AG08396 (cell line): Measurements from ENCODE around the gene EPM2AIP1.
A peak's percentile ranks its signal among the peaks of the same experiment; 100 is the strongest.
"Not testable (repeated sequence)": the region's sequence is repeated elsewhere in the genome, so short reads cannot be mapped to it uniquely, and the experiment has no call there.

ENCODE experiments used
- DNase-seq: peaks from one replicate; pipeline ENCODE4 v3.0.0; 2012; ENCODE audit warnings: low spot score, mixed read lengths

EPM2AIP1 gene

GRCh38 chr3:36993326-36994283 lies 674 bp upstream of the EPM2AIP1 start, which contains the start of gene MLH1:
TSS of gene MLH1 (plus strand) at chr3:36993518. CDS start at chr3:36993548, 30 bp downstream.
- DNase-seq = peak; percentile 93

- DNase-seq = peak; percentile 36
Measured at GRCh38 chr3:36991923-36992805, 767 bp downstream of the EPM2AIP1 start.

GRCh38 chr3:36991147-36991546 lies 1.8 kb downstream of the EPM2AIP1 start:
- no peak for DNase-seq

DNA sequence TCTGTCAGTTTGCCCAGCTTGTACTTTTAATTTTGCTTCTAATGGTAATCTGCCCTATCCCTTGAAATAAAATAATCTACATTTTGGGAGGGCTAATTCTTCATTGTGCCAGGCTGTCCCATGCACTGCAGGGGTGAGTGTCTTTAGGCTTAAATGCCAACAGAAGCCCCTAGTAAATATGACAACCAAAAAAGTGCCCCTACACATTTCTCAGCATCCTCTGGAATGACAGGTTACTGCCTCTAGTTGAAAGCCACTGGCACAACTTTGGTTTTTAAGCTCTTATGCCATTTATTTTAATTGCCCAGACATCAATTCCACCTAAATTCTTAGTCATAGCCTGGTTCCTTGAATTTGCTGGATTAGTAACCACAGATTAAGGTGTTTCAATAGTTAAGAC lies 3.4 kb downstream of the EPM2AIP1 start:
- DNase-seq = no peak

DNA sequence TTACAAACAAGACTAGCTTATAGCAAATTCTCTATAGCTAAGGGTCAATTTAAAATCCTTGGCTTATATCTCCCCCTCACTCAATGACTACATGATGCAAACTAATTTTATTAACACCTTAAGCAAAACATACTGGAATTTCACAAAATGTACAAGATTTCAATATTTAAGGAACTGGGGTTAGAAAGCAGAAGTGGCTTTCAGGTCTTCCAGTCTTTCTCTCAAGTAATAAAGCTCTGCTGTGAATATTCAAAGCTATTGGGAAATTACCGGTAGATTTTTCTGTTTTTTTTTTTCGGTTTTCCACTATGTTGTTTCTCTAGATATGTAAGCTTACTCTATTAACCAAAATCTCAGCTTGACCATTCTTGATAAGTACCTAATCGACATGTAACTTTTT lies 3.9 kb downstream of the EPM2AIP1 start:
- DNase-seq = no peak

DNA sequence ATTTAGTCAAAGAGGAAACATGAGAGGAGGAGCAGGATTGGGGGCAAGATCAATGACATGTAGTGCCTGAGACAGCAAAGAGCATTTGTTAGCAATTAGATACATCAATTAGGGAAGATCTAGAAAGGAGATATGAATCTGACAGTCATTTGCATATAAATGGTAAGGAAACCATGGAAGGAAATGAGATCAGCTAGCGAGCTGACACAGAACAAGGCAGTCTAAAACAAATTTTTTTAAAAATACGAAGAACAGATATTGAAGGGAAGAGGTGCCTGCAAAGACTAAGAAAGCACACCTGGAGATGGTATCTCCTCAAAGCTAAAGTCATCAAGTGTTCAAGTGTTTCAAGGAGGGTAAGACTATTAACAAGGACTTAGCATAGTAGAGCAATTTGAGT lies 4.6 kb downstream of the EPM2AIP1 start:
- DNase-seq = no peak

DNA sequence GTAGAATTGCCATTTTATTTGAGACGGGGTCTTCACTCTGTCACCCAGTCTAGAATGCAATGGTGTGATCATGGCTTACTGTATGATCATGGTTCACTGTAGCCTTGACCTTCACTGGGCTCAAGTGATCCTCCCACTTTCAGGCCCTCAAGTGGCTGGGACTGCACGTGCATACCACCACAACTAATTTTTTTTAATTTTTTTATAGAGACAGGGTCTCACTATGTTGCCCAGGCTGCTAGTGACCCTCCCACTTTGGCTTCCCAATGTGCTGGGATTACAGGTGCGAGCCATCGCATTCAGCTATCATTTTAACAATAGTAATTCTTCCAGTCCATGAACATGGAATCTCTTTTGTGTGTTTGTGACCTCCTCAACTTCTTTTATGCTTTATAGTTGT lies 11.9 kb downstream of the EPM2AIP1 start:
- DNase-seq = no peak

DNA sequence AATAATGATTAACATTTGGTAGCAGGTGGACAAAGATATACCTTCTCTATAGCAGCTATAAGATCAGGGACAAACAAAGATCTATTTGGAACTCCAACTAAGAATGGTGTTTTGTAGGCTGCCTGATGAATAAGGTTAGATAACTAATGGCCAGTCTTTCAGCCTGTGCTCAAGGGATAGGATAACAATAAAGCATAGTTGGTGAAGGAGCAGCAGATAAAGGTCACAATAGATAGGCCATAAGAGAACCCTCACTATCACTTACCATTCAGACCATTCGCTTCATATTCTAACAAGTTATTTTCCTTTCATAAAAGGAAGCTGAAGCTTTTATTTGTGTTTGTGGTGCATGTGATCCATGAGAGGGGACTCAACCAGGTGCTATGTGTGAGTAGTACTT lies 19.8 kb downstream of the EPM2AIP1 start:
- no peak for DNase-seq

GRCh38 chr3:36972163-36972562 lies 20.8 kb downstream of the EPM2AIP1 start:
- no peak for DNase-seq

- DNase-seq = peak; percentile 79
Measured at GRCh38 chr3:36969540-36970432, 23.1 kb downstream of the EPM2AIP1 start.

GRCh38 chr3:36969085-36969484 lies 23.8 kb downstream of the EPM2AIP1 start:
- DNase-seq = no peak

DNA sequence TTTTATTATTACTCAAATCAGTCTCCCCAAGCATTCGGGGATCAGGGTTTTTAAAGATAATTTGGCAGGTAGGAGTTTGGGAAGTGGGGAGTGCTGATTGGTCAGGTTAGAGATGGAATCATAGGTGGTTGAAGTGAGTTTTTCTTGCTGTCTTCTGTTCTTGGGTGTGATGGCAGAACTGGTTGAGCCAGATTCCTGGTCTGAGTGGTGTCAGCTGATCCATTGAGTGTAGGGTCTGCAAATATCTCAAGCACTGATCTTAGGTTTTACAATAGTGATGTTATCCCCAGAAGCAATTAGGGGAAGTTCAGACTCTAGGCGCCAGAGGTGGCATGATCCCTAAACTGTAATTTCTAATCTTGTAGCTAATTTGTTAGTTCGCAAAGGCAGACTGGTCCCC lies 27.5 kb downstream of the EPM2AIP1 start:
- DNase-seq = no peak

DNA sequence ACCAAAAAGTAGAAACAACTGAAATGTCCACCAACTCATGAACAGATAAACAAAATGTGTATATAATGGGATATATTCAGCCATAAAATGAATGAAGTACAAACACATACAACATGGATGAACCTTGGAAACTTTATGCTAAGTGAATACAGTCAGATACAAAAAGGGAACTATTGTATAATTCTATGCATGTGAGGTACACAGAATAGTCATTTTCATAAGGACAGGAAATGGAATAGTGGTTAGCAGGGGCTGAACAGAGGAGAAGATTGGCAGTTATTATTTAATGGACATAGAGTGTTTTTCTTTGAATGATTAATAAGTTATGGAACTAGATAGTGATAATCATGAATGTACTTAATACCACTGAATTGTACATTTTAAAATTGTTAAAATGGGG lies 28.1 kb downstream of the EPM2AIP1 start:
- no peak for DNase-seq

GRCh38 chr3:36964331-36964730 lies 28.6 kb downstream of the EPM2AIP1 start:
- no peak for DNase-seq

DNA sequence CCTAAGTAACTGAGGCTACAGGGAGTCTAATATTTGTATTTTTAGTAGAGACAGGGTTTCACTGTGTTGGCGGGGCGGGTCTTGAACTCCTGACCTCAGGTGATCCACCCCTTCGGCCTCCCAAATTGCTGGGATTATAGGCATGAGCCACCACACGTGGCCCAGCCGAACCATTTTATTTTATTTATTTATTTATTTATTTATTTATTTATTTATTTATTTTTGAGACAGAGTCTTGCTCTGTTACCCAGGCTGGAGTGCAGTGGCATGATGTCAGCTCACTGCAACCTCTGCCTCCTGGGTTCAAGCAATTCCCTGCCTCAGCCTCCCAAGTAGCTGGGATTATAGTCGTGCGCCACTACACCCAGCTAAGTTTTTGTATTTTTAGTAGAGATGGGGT lies 29.9 kb downstream of the EPM2AIP1 start:
- not testable (repeated sequence) for DNase-seq

- no peak for DNase-seq
Measured at GRCh38 chr3:36960502-36960901, 32.4 kb downstream of the EPM2AIP1 start.

DNA sequence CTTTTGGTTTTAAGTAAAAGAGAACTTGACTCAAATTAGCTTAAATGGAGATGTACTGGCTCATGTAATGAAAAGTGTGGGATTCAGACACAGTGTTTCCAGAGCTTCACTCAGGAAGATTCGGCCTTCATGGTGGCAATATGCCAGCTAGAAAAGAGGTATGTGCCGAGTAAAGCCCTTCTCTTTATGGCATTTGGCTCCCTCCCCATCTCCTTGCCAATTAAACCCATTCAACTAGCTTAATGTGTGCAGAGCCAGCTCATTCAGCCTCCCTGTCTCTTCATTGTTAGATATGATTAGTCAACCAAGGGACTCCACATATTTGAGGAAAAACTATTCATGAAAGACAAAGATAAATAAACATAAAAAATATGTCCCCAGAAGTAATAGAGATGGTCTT lies 33.1 kb downstream of the EPM2AIP1 start:
- DNase-seq = no peak

DNA sequence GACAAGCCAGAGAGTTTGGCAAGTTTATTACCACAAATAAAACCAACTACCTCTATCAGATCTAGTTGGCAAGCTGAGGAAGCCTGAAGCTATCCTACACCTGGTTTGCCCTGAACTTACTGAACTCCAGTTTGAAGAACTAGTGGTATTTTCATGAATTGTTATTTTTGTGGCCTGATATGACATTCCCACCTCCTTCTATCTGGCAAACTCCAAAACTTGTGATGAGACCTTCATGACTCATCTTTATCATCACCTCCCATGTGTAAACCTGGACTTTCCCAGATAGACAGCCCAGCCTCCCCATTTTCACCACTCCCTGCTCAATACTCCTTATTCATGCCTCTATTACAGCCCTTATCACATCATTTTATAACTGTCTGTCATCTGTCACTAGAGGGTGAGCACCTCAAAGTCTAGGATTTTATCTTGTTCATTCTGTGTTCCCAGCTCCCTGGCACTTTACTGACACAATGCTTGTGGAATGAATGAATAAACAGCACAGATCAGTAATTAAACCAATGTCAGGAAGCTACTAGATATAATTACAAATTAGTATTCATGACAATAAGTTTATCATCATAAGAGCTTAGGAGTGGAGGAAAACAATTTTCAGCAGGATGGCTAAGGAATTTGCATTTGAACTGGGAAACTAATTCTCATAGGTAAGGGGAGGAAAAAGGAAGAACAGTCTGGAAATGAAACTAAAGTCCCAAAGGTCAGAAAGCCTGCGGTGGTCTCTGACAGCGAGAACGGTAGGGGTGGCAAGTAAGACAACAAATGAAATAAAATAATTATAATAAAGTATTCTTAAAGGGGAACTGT lies 34.9 kb downstream of the EPM2AIP1 start:
- peak; percentile 43 for DNase-seq

- DNase-seq = no peak
Measured at GRCh38 chr3:36957063-36957462, 35.9 kb downstream of the EPM2AIP1 start.

GRCh38 chr3:36956155-36956554 lies 36.8 kb downstream of the EPM2AIP1 start:
- no peak for DNase-seq
